H9 (cell line): Measurements from ENCODE around the gene EPB41L4A. TPM values are rescaled to one million over a fixed set of nuclear protein-coding genes. Genes with fewer than 3 reads are reported as not detected.

Experiments used
- DNase-seq: peaks from one replicate; pipeline ENCODE4 v3.0.0-alpha.2; 2017
- H2AFZ ChIP-seq: one replicate; pipeline ENCODE4 v1.6.1; 2013; ENCODE audit warnings: mild to moderate bottlenecking, low read length, control low read depth, moderate library complexity
- H2AK5ac ChIP-seq: 2 replicates; pipeline ENCODE4 v1.6.1; 2013; ENCODE audit warnings: low read length, control low read depth, mixed read lengths; ENCODE audit not compliant: insufficient read length
- H2BK120ac ChIP-seq: one replicate; pipeline ENCODE4 v1.6.1; 2013; ENCODE audit warnings: low read depth, mild to moderate bottlenecking, low read length, control low read depth, inconsistent platforms; ENCODE audit not compliant: poor library complexity, severe bottlenecking
- H2BK12ac ChIP-seq: 2 replicates; pipeline ENCODE4 v1.6.1; 2013; ENCODE audit warnings: low read length, control low read depth, mixed read lengths, low read depth; ENCODE audit not compliant: insufficient read length
- H2BK15ac ChIP-seq: 2 replicates; pipeline ENCODE4 v1.6.1; 2013; ENCODE audit warnings: low read depth, low read length, control low read depth
- H2BK20ac ChIP-seq: one replicate; pipeline ENCODE4 v1.6.1; 2013; ENCODE audit warnings: low read depth, mild to moderate bottlenecking, low read length, control low read depth, inconsistent platforms; ENCODE audit not compliant: poor library complexity, severe bottlenecking
- H2BK5ac ChIP-seq: 2 replicates; pipeline ENCODE4 v1.6.1; 2013; ENCODE audit warnings: low read length, control low read depth, mixed read lengths; ENCODE audit not compliant: insufficient read length
- H3K14ac ChIP-seq: 2 replicates; pipeline ENCODE4 v1.6.1; 2013; ENCODE audit warnings: low read length, control low read depth; ENCODE audit not compliant: insufficient read depth
- H3K18ac ChIP-seq: 2 replicates; pipeline ENCODE4 v1.6.1; 2013; ENCODE audit warnings: low read depth, mild to moderate bottlenecking, mixed read lengths, low read length, control low read depth; ENCODE audit not compliant: insufficient read length
- H3K23ac ChIP-seq: 2 replicates; pipeline ENCODE4 v1.6.1; 2013; ENCODE audit warnings: low read length, control low read depth, mixed read lengths, low read depth; ENCODE audit not compliant: insufficient read length
- H3K23me2 ChIP-seq: 2 replicates; pipeline ENCODE4 v1.6.1; 2013; ENCODE audit warnings: low read depth, mild to moderate bottlenecking, mixed read lengths, low read length, control low read depth; ENCODE audit not compliant: insufficient read length, poor library complexity, severe bottlenecking
- H3K27ac ChIP-seq: 2 replicates; pipeline ENCODE4 v1.5.1; 2013; ENCODE audit warnings: low read length, control low read depth, mixed read lengths, low read depth; ENCODE audit not compliant: insufficient read length
- H3K27me3 ChIP-seq: 2 replicates; pipeline ENCODE4 v1.6.1; 2013; ENCODE audit warnings: low read length, control low read depth, inconsistent platforms; ENCODE audit not compliant: insufficient read depth
- H3K4ac ChIP-seq: 2 replicates; pipeline ENCODE4 v1.6.1; 2013; ENCODE audit warnings: low read depth, mild to moderate bottlenecking, control low read depth, inconsistent platforms, low read length, moderate library complexity
- H3K4me1 ChIP-seq: 2 replicates; pipeline ENCODE4 v1.6.1; 2013; ENCODE audit warnings: low read length, control low read depth, inconsistent platforms; ENCODE audit not compliant: insufficient read depth
- H3K4me2 ChIP-seq: 2 replicates; pipeline ENCODE4 v1.6.1; 2013; ENCODE audit warnings: low read length, control low read depth, mixed read lengths; ENCODE audit not compliant: insufficient read length, insufficient read depth
- H3K56ac ChIP-seq: 2 replicates; pipeline ENCODE4 v1.6.1; 2013; ENCODE audit warnings: low read depth, mild to moderate bottlenecking, mixed read lengths, low read length, control low read depth; ENCODE audit not compliant: insufficient read length
- H3K79me1 ChIP-seq: 2 replicates; pipeline ENCODE4 v1.6.1; 2013; ENCODE audit warnings: low read depth, mild to moderate bottlenecking, moderate library complexity, low read length, control low read depth, inconsistent platforms; ENCODE audit not compliant: insufficient read depth, poor library complexity, severe bottlenecking
- H3K79me2 ChIP-seq: 2 replicates; pipeline ENCODE4 v1.6.1; 2013; ENCODE audit warnings: low read length, control low read depth, inconsistent platforms; ENCODE audit not compliant: insufficient read depth
- H3K9ac ChIP-seq: 2 replicates; pipeline ENCODE4 v1.6.1; 2013; ENCODE audit warnings: low read length, control low read depth, mixed read lengths; ENCODE audit not compliant: insufficient read length; ENCODE audit errors: extremely low read depth
- H3K9me3 ChIP-seq: one replicate; pipeline ENCODE4 v1.6.1; 2013; ENCODE audit warnings: low read depth, low read length, inconsistent platforms; ENCODE audit not compliant: control insufficient read depth
- H3T11ph ChIP-seq: one replicate; pipeline ENCODE4 v1.6.1; 2013; ENCODE audit warnings: mild to moderate bottlenecking, low read length, control low read depth, inconsistent platforms
- H4K20me1 ChIP-seq: one replicate; pipeline ENCODE4 v1.6.1; 2013; ENCODE audit not compliant: control insufficient read depth, insufficient read length, insufficient read depth
- H4K5ac ChIP-seq: 2 replicates; pipeline ENCODE4 v1.6.1; 2013; ENCODE audit warnings: low read depth, mild to moderate bottlenecking, mixed read lengths, low read length, control low read depth; ENCODE audit not compliant: insufficient read length
- H4K8ac ChIP-seq: replicated peaks from 2 replicates; pipeline ENCODE4 v1.6.1; 2013; ENCODE audit warnings: low read length, control low read depth, mixed read lengths, low read depth; ENCODE audit not compliant: insufficient read length
- H4K91ac ChIP-seq: 2 replicates; pipeline ENCODE4 v1.6.1; 2013; ENCODE audit warnings: low read depth, mild to moderate bottlenecking, moderate library complexity, mixed read lengths, low read length, control low read depth; ENCODE audit not compliant: insufficient read length
- H3K27ac Mint-ChIP-seq, 3 experiments: 2 replicates in 2 of 3; 3 replicates in 1 of 3; pipeline ENCODE4 v1.8.0; 2020 to 2021; ENCODE audit warnings: mixed read lengths in 3 of 3, mild to moderate bottlenecking in 1 of 3, moderate library complexity in 1 of 3
- H3K27me3 Mint-ChIP-seq: 2 replicates; pipeline ENCODE4 v1.8.0; 2021; ENCODE audit warnings: low read depth, mild to moderate bottlenecking, moderate library complexity, mixed read lengths
- H3K36me3 Mint-ChIP-seq, 3 experiments: 2 replicates in 2 of 3; 3 replicates in 1 of 3; pipeline ENCODE4 v1.8.0; 2020 to 2021; ENCODE audit warnings: low read depth in 3 of 3, mixed read lengths in 3 of 3; ENCODE audit not compliant: insufficient read depth in 1 of 3
- H3K4me1 Mint-ChIP-seq, 2 experiments: 2 replicates each; pipeline ENCODE4 v1.8.0; 2020; ENCODE audit warnings: mixed read lengths in 2 of 2
- H3K4me3 Mint-ChIP-seq, 2 experiments: 2 replicates in 1 of 2; 3 replicates in 1 of 2; pipeline ENCODE4 v1.8.0; 2020 to 2021; ENCODE audit warnings: mild to moderate bottlenecking in 2 of 2, mixed read lengths in 2 of 2, moderate library complexity in 1 of 2
- H3K9me3 Mint-ChIP-seq, 2 experiments: 2 replicates in 1 of 2; 3 replicates in 1 of 2; pipeline ENCODE4 v1.8.0; 2020; ENCODE audit warnings: mild to moderate bottlenecking in 2 of 2, mixed read lengths in 2 of 2, moderate library complexity in 1 of 2
- CTCF ChIP-seq: fragments of 200-600 bp; sonication (generic); conservative IDR thresholded peaks from 3 replicates; pipeline ENCODE4 v1.8.0; 2021; ENCODE audit warnings: antibody characterized with exemption, mild to moderate bottlenecking
- WGBS: extraction: QIAGEN DNeasy Blood & Tissue Kit; methylation state at CpG from one replicate; pipeline ENCODE4 v1.1.7; 2013; ENCODE audit warnings: missing lambda C conversion rate, low lambda C conversion rate, mixed read lengths; ENCODE audit not compliant: insufficient read length; ENCODE audit errors: extremely low coverage; 5-methylcytosine and 5-hydroxymethylcytosine counted together
- total RNA-seq: library from RNA; stranded (reverse); gene quantifications from 2 replicates; pipeline ENCODE4 v1.2.1, GENCODE V29; 2021

Gene EPB41L4A
- total RNA-seq, 1 experiment from 2014 or later: 4.9 TPM

DNA sequence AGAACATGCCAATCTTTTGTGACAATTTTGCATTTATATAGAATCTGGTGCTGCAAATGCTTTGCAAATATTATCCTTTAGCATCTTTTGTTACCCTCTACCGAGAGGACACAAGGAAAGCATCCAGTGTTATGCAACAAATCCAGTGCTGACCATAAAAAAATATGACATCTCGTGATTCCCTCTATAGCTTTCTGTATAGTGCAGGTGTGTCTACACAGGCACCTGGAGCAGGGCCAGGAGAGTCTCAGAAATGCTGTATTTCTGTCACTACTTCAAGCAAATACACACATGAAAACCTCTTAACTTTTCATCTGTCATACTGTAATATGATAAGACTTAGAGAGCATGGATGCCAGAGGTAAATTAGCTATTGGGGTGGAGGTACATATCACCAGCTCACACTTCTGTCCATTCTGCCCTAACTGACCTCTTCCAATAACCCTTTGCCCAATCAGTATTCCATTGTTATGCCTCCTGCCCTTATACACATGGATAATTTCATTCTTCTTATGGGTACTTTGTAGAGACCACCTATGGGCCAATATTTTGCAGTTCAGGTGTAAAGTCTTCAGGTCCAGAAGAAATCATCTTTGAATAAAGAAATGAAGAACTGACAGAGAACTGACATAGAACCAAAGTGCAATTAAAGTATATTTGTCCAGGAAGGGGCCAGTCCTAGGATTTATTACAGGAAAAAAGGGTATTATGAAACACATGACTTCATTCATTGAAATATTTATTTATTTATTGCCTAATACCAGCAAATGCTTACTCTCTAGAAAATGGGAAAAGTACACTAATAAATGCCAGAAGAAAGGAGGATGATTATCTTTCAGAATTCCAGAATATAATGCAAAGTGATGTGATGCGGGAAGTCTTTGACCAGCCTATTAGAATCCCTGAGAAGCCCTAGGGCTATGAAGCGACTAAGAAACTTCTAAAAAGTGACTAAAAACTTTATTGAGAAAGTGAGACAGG is 106.5 kb downstream of the EPB41L4A start:
- Histone ChIP-seq H3K9ac (no peak overlapping the region), H4K91ac (no peak overlapping the region), H3K4me2 (no peak overlapping the region), H4K8ac (no peak overlapping the region), H3T11ph (no peak overlapping the region), H3K56ac (no peak overlapping the region), H3K4me1 (peaks cover 4% of the 10 kb centered on the region; the same call in 1 of the 2 replicates), H3K18ac (no peak overlapping the region), H3K23me2 (no peaks in the 10 kb centered on the region), H2BK15ac (no peak overlapping the region), H3K27me3 (no peaks in the 10 kb centered on the region), H3K9me3 (no peaks in the 10 kb centered on the region), H3K27ac (no peak overlapping the region), H3K23ac (no peak overlapping the region), H2BK12ac (no peak overlapping the region), H3K14ac (no peak overlapping the region), H3K79me2 (no peaks in the 10 kb centered on the region), H2AK5ac (no peak overlapping the region), H3K4ac (no peak overlapping the region), H2BK120ac (no peak overlapping the region), H2BK5ac (no peak overlapping the region), H3K79me1 (no peaks in the 10 kb centered on the region), H2BK20ac (no peak overlapping the region), H4K20me1 (no peaks in the 10 kb centered on the region), H4K5ac (no peak overlapping the region), H2AFZ (no peak overlapping the region)
- DNase-seq: no peak
- no peak for TF ChIP-seq CTCF
- Mint-ChIP-seq H3K27me3 (no peaks in the 10 kb centered on the region), H3K9me3 (no peaks in the 10 kb centered on the region), H3K4me1 (peaks cover 8 to 15% of the 10 kb centered on the region in 2 experiments), H3K36me3 (no peaks in the 10 kb centered on the region), H3K27ac (no peak overlapping the region), H3K4me3 (no peak overlapping the region)
- no CpG with 5 or more reads among the region's 4 CpGs for WGBS
